LNCaP clone FGC (cell line): ENCODE measurements around the gene ASPA.

Experiments
- DNase-seq: peaks from one replicate; pipeline ENCODE4 v3.0.0-alpha.2; 2011; ENCODE audit warnings: low read depth
- H3K4me3 ChIP-seq: 2 replicates; pipeline ENCODE4 v1.5.1; 2011; ENCODE audit warnings: mild to moderate bottlenecking, low read depth, low read length, control low read depth
- TF ChIP-seq, protein P1 (sequence below): IDR thresholded peaks from 2 replicates; pipeline ENCODE4 v1.5.1; 2012; ENCODE audit warnings: mild to moderate bottlenecking; ENCODE audit not compliant: control insufficient read depth, insufficient read depth; ENCODE audit errors: extremely low read depth

The ASPA gene

DNA sequence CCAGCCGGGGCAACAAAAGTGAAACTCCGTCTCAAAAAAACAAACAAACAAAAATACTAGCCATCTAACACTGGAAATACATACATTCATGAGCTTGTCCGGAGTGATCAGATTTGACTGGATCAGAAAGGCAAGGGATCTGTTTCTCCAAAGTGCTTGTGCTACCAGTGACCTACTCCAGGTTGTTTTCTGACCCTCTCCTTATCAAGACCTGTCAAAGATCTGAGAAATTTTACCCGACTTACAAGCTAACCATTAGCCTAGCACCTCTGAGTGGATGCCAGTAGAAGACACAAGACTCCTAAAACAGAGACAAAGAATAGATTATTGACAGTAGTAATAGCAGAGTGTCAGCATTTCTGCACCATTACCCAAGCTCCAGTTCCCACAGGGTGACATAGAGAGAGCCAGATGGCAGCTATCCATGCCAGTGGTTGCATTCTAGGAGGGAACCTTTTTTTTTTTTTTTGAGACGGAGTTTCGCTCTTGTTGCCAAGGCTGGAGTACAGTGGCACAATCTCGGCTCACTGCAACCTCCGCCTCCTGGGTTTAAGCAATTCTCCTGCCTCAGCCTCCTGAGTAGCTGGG lies 9.8 kb downstream of the ASPA start:
- TF ChIP-seq, protein P1, sequence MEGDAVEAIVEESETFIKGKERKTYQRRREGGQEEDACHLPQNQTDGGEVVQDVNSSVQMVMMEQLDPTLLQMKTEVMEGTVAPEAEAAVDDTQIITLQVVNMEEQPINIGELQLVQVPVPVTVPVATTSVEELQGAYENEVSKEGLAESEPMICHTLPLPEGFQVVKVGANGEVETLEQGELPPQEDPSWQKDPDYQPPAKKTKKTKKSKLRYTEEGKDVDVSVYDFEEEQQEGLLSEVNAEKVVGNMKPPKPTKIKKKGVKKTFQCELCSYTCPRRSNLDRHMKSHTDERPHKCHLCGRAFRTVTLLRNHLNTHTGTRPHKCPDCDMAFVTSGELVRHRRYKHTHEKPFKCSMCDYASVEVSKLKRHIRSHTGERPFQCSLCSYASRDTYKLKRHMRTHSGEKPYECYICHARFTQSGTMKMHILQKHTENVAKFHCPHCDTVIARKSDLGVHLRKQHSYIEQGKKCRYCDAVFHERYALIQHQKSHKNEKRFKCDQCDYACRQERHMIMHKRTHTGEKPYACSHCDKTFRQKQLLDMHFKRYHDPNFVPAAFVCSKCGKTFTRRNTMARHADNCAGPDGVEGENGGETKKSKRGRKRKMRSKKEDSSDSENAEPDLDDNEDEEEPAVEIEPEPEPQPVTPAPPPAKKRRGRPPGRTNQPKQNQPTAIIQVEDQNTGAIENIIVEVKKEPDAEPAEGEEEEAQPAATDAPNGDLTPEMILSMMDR = no peak
- H3K4me3 ChIP-seq = no peak overlapping the region
- no peak for DNase-seq

DNA sequence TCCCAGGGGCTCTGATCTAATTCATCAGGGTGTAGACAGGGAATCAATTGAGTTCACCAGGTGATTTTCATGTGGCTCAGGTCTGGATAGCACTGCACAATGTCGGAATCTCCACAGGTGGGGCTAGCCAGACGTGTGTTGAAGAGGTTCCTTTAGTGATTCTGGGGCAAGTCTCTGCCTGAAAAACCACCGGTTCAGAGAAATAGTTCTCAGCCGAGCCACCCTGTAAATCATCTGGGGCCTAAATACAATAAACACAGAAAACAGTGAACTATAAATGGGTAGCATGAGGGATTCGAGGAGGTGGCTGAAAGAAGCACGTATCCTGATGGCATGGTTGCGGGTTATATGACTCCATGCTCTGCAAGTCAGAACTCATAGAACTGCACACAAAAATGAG lies 21.3 kb downstream of the ASPA start:
- no peak for DNase-seq
- H3K4me3 ChIP-seq = no peak overlapping the region
- TF ChIP-seq, protein P1 = no peak

DNA sequence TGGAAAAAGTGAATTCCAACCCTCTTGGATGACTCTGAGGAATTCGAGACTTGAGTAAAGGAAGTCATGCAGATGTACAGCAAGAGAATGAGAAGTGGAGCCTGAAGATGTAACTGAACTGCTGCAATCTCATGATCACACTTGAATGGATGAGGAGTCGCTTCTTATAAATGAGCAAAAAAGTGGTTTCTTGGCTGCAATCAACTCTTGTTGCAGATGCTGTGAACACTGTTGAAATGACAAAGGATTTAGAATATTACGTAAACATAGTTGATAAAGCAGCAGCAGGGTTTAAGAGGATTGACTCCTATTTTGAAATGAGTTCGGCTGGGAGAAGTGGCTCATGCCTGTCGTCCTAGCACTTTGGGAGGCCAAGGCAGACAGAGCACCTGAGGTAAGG lies 25.5 kb downstream of the ASPA start:
- TF ChIP-seq, protein P1 = no peak
- no peak overlapping the region for H3K4me3 ChIP-seq
- DNase-seq = no peak

DNA sequence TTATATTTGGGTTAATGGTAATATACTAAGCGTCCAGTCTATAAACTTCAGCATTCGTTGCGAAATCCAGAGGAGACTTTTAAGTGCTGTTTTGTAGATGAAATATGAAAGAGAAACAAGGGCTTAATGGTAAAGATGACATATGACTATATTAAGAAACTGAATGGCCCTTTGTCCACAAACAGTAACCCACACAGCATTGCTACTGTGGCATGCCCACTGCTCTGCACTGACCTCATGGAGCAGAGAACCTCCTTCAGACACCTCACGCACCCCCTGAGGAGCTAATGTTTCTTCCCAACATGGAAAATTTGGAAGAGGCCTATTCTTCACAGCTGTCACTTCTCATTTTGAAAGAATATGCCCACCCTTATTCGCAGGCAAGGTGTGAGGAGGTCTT lies 26.7 kb downstream of the ASPA start:
- TF ChIP-seq, protein P1 = no peak
- no peak overlapping the region for H3K4me3 ChIP-seq
- no peak for DNase-seq

DNA sequence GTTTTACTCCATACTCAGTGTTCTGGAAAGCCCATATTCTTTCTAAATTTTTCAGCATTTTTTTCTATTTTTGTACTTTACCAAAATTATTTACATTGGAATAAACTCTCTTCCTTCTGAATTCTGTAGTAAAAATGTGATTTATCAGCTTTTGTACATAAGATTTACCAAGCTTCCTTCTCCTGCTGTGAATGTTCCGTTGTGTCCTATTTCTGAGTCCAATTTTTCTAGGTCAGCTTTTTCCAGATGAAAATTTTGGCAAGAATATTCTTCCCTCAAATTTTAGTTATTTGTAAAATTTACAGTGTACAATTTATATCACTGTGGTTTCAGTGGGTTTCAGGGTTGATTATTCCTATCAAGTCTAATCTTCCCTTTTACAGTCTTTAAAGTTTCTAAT lies 27.5 kb downstream of the ASPA start:
- TF ChIP-seq, protein P1 = no peak
- no peak for DNase-seq
- H3K4me3 ChIP-seq = no peak overlapping the region

DNA sequence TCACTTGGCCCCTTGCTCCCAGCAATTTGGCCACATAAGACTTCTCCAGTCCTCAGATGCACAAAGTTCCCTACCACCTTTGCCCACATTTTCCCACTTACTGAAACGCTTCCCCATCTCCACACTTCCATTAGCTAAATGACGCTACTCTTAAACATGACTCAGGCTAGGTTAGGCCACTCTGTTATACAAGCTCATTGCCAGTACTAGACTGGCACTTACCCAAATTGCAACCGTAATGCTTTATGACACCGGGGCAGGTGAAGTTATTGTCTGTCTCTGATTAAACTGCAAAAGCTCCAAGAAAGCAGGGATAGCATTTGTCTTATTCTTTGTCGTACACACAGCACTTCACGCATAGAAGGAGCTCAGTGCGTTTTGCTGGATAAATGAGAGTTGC lies 29.2 kb downstream of the ASPA start:
- TF ChIP-seq, protein P1 = no peak
- H3K4me3 ChIP-seq = no peak overlapping the region
- DNase-seq = no peak

DNA sequence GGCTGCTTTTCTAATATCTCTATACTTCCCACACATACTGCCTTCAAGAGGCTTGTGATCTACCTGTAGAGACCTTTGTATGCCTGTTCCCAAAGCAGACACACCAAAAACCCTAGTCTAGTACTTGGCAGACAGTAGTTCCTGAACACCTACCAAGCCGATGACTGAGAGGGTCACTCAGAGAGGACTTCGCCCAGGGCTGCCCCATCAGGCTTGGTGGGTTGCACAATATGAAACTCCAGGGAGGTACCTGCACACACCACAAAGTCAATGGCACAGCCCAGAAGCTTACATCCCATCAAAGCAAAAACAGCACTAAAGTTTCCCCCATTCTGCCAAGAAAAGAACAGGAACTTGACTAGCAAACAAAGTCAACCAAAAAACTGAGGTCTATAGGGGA lies 30.3 kb downstream of the ASPA start:
- H3K4me3 ChIP-seq = no peak overlapping the region
- TF ChIP-seq, protein P1 = no peak
- no peak for DNase-seq
